Endothelial cell of umbilical vein (primary cell): ENCODE results near the gene GSN.

ENCODE experiments used
- CTCF ChIP-seq, 2 donors: IDR thresholded peaks; 1 replicate in 1 of 2; 2 replicates in 1 of 2; pipeline ENCODE4 v1.5.1; 2011; ENCODE audit warnings: low read length in 2 of 2, mild to moderate bottlenecking in 2 of 2, moderate library complexity in 2 of 2, control low read depth in 1 of 2, inconsistent platforms in 1 of 2, low read depth in 1 of 2; ENCODE audit not compliant: insufficient read depth in 1 of 2; ENCODE audit errors: extremely low read depth in 1 of 2
- EZH2 ChIP-seq: IDR thresholded peaks from 2 replicates; pipeline ENCODE4 v1.6.1; 2012; ENCODE audit warnings: borderline replicate concordance, low read depth, mild to moderate bottlenecking, moderate library complexity, low read length, inconsistent platforms; ENCODE audit not compliant: severe bottlenecking
- FOS ChIP-seq: IDR thresholded peaks from 2 replicates; pipeline ENCODE4 v1.6.1; 2011; ENCODE audit warnings: mild to moderate bottlenecking, low read length, moderate library complexity, borderline replicate concordance; ENCODE audit not compliant: insufficient read depth
- JUN ChIP-seq: IDR thresholded peaks from 2 replicates; pipeline ENCODE4 v1.6.1; 2011; ENCODE audit warnings: borderline replicate concordance, low read depth; ENCODE audit not compliant: insufficient read length, insufficient read depth
- MAX ChIP-seq: IDR thresholded peaks from 2 replicates; pipeline ENCODE4 v1.6.1; 2011; ENCODE audit not compliant: insufficient read depth, insufficient read length
- MYC ChIP-seq: IDR thresholded peaks from one replicate; pipeline ENCODE4 v1.6.1; 2011; ENCODE audit warnings: mild to moderate bottlenecking, low read depth, low read length
- POLR2A ChIP-seq: IDR thresholded peaks from 2 replicates; pipeline ENCODE4 v1.6.1; 2012; ENCODE audit warnings: low read depth, mild to moderate bottlenecking, control low read depth, low read length
- POLR2AphosphoS5 ChIP-seq: IDR thresholded peaks from 2 replicates; pipeline ENCODE4 v1.6.1; 2012; ENCODE audit warnings: low read depth, mild to moderate bottlenecking, control low read depth, low read length, moderate library complexity; ENCODE audit not compliant: insufficient read depth

- no peak for TF ChIP-seq EZH2
- no peak for TF ChIP-seq CTCF (IDR thresholded peaks at IDR 0.05; ENCODE audit: extremely low read depth in 1 of 2, insufficient read depth in 1 of 2, low read depth in 1 of 2, low read length in 2 of 2)
- TF ChIP-seq POLR2A, result peak; percentile 75
- peak; percentile 96 for TF ChIP-seq POLR2AphosphoS5
- no peak for TF ChIP-seq MAX
- peak; percentile 76 for TF ChIP-seq JUN
- TF ChIP-seq MYC, result peak; percentile 30
- peak; percentile 69 for TF ChIP-seq FOS
Observed at GRCh38 chr9:121285835-121286687, 18.1 kb downstream of the GSN start.
